HepG2 (cell line): ENCODE measurements around the gene PLEKHA3. TPM values are rescaled to one million over a fixed set of nuclear protein-coding genes. Genes with fewer than 3 reads are reported as not detected.
A peak's percentile ranks its signal among the peaks of the same experiment; 100 is the strongest.

Source experiments
- HINFP ChIP-seq: sonication (generic); formaldehyde crosslinking; IDR thresholded peaks from 2 replicates; pipeline ENCODE4 v1.4.0; 2020; ENCODE audit warnings: low read depth, mild to moderate bottlenecking, missing genetic modification reagents
- MXD3 ChIP-seq: IDR thresholded peaks from 2 replicates; pipeline ENCODE4 v1.6.1; 2016; ENCODE audit warnings: mild to moderate bottlenecking, missing biosample characterization, missing genetic modification reagents
- PBX3 ChIP-seq: sonication (generic); formaldehyde crosslinking; IDR thresholded peaks from 2 replicates; pipeline ENCODE4 v1.8.1; 2023; ENCODE audit warnings: missing genetic modification reagents, inconsistent platforms, borderline replicate concordance
- PITX1 ChIP-seq: sonication (generic); formaldehyde crosslinking; IDR thresholded peaks from 2 replicates; pipeline ENCODE4 v1.5.1; 2020; ENCODE audit warnings: mild to moderate bottlenecking, missing genetic modification reagents
- RBM39 ChIP-seq: fragments of 200-400 bp; formaldehyde crosslinking; IDR thresholded peaks from one replicate; pipeline ENCODE4 v1.6.1; 2018; ENCODE audit warnings: antibody characterized with exemption, mild to moderate bottlenecking, low read depth, low read length; ENCODE audit not compliant: poor library complexity, severe bottlenecking
- U2AF1 ChIP-seq: fragments of 200-400 bp; formaldehyde crosslinking; optimal IDR thresholded peaks from 2 replicates; pipeline ENCODE3; 2017; ENCODE audit warnings: mild to moderate bottlenecking, low read depth, low read length
- ZBTB44 ChIP-seq: sonication (generic); formaldehyde crosslinking; IDR thresholded peaks from 2 replicates; pipeline ENCODE4 v1.4.0; 2020; ENCODE audit warnings: missing genetic modification reagents
- ZIK1 ChIP-seq: sonication (generic); formaldehyde crosslinking; IDR thresholded peaks from 2 replicates; pipeline ENCODE4 v1.5.0; 2020; ENCODE audit warnings: mild to moderate bottlenecking, low read depth, missing genetic modification reagents, borderline replicate concordance
- ZNF30 ChIP-seq: sonication (generic); formaldehyde crosslinking; IDR thresholded peaks from 2 replicates; pipeline ENCODE4 v1.5.0; 2020; ENCODE audit warnings: mild to moderate bottlenecking, missing genetic modification reagents
- ZNF350 ChIP-seq: sonication (generic); formaldehyde crosslinking; IDR thresholded peaks from 2 replicates; pipeline ENCODE4 v1.4.0; 2020; ENCODE audit warnings: mild to moderate bottlenecking, low read depth, missing genetic modification reagents, borderline replicate concordance
- ZNF512 ChIP-seq: sonication (generic); formaldehyde crosslinking; IDR thresholded peaks from 2 replicates; pipeline ENCODE4 v1.4.0; 2020; ENCODE audit warnings: mild to moderate bottlenecking, missing genetic modification reagents
- ZNF513 ChIP-seq: sonication (generic); formaldehyde crosslinking; conservative IDR thresholded peaks from 2 replicates; pipeline ENCODE4 v1.5.0; 2020; ENCODE audit warnings: missing genetic modification reagents
- ZNF619 ChIP-seq: sonication (generic); formaldehyde crosslinking; IDR thresholded peaks from 2 replicates; pipeline ENCODE4 v1.4.0; 2020; ENCODE audit warnings: mild to moderate bottlenecking, missing genetic modification reagents
- polyA plus RNA-seq, 8 experiments: library from polyadenylated mRNA; depleted of rRNA in 3 of 8; stranded (reverse) in 7 of 8; unstranded in 1 of 8; fragments of >200 nt; fragmentation: Illumina TruSeq in 4 of 8; extraction: Trizol in 4 of 8; gene quantifications; 2 replicates each; pipeline versions ENCODE4 v1.2.1 to v1.2.3, GENCODE V29; 2011 to 2016; ENCODE audit warnings: low read depth in 4 of 8, missing spikeins in 1 of 8, mixed read lengths in 1 of 8; ENCODE audit not compliant: insufficient read depth in 1 of 8
- total RNA-seq, 5 experiments: library from RNA; depleted of rRNA; stranded (reverse); fragments of >200 nt; fragmentation: Illumina TruSeq; extraction: Trizol; gene quantifications; 2 replicates each; pipeline ENCODE4 v1.2.3, GENCODE V29; 2016; ENCODE audit warnings: low read depth in 1 of 5

The PLEKHA3 gene
- total and polyA plus RNA-seq, 2 of the 13 experiments (the other 11 are each of a cell fraction or from before 2014, with no cell fraction given) = 11.7 to 23.1 TPM

GRCh38 chr2:178478439-178479274 is 1.6 kb upstream of the PLEKHA3 start, which contains the start of gene FKBP7 (continued):
- TF ChIP-seq HINFP (0 out of 2 replicates have a peak, but pooled peaks have one; percentile 48), PITX1 (CRISPR knock-in tag) (peak; percentile 50; the same call in 1 of the 2 replicates), MXD3 (peak; percentile 65; the same call in 1 of the 2 replicates), RBM39 (no peak), ZNF513 (CRISPR knock-in tag) (0 out of 2 replicates have a peak, but pooled peaks have one; percentile 24), ZNF30 (no peak), ZNF350 (CRISPR knock-in tag) (peak; percentile 93; the same call in 1 of the 2 replicates), ZNF619 (CRISPR knock-in tag) (no peak), PBX3 (CRISPR knock-in tag) (peak; percentile 51; the same call in 1 of the 2 replicates), ZNF512 (CRISPR knock-in tag) (no peak), U2AF1 (no peak), ZBTB44 (0 out of 2 replicates have a peak, but pooled peaks have one; percentile 18), ZIK1 (0 out of 2 replicates have a peak, but pooled peaks have one; percentile 78)
